22Rv1 (cell line): ENCODE results near the gene ITCH.

Experiments
- ZFX ChIP-seq: fragments of 450-650 bp; IDR thresholded peaks from 2 replicates; pipeline ENCODE4 v1.6.1; 2017; ENCODE audit warnings: antibody characterized with exemption, borderline replicate concordance
- TF ChIP-seq, protein P1 (sequence below): fragments of 450-650 bp; IDR thresholded peaks from 2 replicates; pipeline ENCODE4 v1.5.1; 2017; ENCODE audit warnings: mild to moderate bottlenecking

DNA sequence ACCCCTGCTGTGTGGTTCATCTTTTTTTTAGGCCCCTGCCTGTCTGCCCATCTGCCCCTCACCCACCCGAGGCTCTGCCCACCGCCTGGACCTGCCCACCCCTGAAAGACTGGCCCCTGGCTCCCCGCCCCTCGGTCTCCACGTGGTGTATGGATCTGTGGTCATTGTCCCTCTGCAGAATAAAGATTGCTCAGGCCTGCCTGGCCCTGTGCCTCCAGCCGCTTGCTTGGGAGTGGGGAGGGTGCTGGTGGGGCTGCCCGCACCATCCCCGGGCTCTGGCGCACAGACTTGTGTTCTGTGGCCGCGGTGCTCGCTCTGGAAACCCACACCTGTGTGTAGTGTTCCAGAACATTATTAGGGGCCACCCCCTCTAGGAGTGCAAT lies 197.1 kb downstream of the ITCH start:
- TF ChIP-seq, protein P1, sequence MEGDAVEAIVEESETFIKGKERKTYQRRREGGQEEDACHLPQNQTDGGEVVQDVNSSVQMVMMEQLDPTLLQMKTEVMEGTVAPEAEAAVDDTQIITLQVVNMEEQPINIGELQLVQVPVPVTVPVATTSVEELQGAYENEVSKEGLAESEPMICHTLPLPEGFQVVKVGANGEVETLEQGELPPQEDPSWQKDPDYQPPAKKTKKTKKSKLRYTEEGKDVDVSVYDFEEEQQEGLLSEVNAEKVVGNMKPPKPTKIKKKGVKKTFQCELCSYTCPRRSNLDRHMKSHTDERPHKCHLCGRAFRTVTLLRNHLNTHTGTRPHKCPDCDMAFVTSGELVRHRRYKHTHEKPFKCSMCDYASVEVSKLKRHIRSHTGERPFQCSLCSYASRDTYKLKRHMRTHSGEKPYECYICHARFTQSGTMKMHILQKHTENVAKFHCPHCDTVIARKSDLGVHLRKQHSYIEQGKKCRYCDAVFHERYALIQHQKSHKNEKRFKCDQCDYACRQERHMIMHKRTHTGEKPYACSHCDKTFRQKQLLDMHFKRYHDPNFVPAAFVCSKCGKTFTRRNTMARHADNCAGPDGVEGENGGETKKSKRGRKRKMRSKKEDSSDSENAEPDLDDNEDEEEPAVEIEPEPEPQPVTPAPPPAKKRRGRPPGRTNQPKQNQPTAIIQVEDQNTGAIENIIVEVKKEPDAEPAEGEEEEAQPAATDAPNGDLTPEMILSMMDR = no peak
- TF ChIP-seq ZFX = no peak
